NB4 (cell line): ENCODE measurements around the gene TOP1.

Source experiments
- DNase-seq: peaks from one replicate; pipeline ENCODE4 v3.0.0; 2010; ENCODE audit warnings: low read depth
- H3K4me3 ChIP-seq: one replicate; pipeline ENCODE4 v1.5.1; 2011; ENCODE audit warnings: mild to moderate bottlenecking, low read depth, low read length, moderate library complexity
- CTCF ChIP-seq: IDR thresholded peaks from one replicate; pipeline ENCODE4 v1.5.1; 2012; ENCODE audit warnings: low read depth, low read length
- MAX ChIP-seq: IDR thresholded peaks from 2 replicates; pipeline ENCODE4 v1.6.1; 2011; ENCODE audit warnings: low read depth, low read length
- MYC ChIP-seq: IDR thresholded peaks from 2 replicates; pipeline ENCODE4 v1.6.1; 2011; ENCODE audit warnings: low read depth, low read length
- POLR2A ChIP-seq: IDR thresholded peaks from 2 replicates; pipeline ENCODE4 v1.6.1; 2011; ENCODE audit warnings: mild to moderate bottlenecking; ENCODE audit not compliant: insufficient read length; ENCODE audit errors: extremely low read depth

The TOP1 gene

GRCh38 chr20:41041693-41042092, 13.1 kb downstream of the TOP1 start:
- H3K4me3 ChIP-seq = no peak overlapping the region
- DNase-seq = no peak
- no peak for TF ChIP-seq CTCF
- TF ChIP-seq MYC = no peak
- no peak for TF ChIP-seq POLR2A
- TF ChIP-seq MAX = no peak

- DNase-seq = no peak
- TF ChIP-seq CTCF (no peak), MYC (no peak), MAX (no peak), POLR2A (no peak)
- H3K4me3 ChIP-seq = no peak overlapping the region
Measured at GRCh38 chr20:41044409-41045062, 15.9 kb downstream of the TOP1 start.

GRCh38 chr20:41045671-41046070, 17.0 kb downstream of the TOP1 start:
- TF ChIP-seq POLR2A (no peak), CTCF (no peak), MYC (no peak), MAX (no peak)
- no peak for DNase-seq
- no peak overlapping the region for H3K4me3 ChIP-seq

GRCh38 chr20:41046716-41047115, 18.1 kb downstream of the TOP1 start:
- DNase-seq = peak; percentile 25
- no peak overlapping the region for H3K4me3 ChIP-seq
- TF ChIP-seq CTCF = no peak

- H3K4me3 ChIP-seq = no peak overlapping the region
- TF ChIP-seq MAX (no peak), CTCF (no peak), POLR2A (no peak), MYC (no peak)
- DNase-seq = no peak
Measured at GRCh38 chr20:41047279-41047974, 18.8 kb downstream of the TOP1 start.

GRCh38 chr20:41047975-41048305, 19.3 kb downstream of the TOP1 start:
- TF ChIP-seq CTCF (no peak), MAX (no peak), POLR2A (no peak), MYC (no peak)
- peak; percentile 51 for DNase-seq
- no peak overlapping the region for H3K4me3 ChIP-seq
